ENCODE measurements around the gene DRAXIN.

Gene DRAXIN

GRCh38 chr1:11712285-11712684 lies 20.8 kb downstream of the DRAXIN start:
- DNase-seq, result no peak

GRCh38 chr1:11713095-11713494 lies 21.6 kb downstream of the DRAXIN start:
- no peak for DNase-seq

GRCh38 chr1:11714831-11715575 lies 23.5 kb downstream of the DRAXIN start:
- DNase-seq, result no peak

GRCh38 chr1:11719313-11720032 lies 28.0 kb downstream of the DRAXIN start:
- peak; percentile 86 for DNase-seq

- DNase-seq, result no peak
Observed at GRCh38 chr1:11720033-11720376, 28.5 kb downstream of the DRAXIN start.

GRCh38 chr1:11720525-11720924 lies 29.0 kb downstream of the DRAXIN start:
- no peak for DNase-seq

GRCh38 chr1:11721311-11721710 lies 29.8 kb downstream of the DRAXIN start:
- DNase-seq, result no peak

- DNase-seq, result no peak
Observed at GRCh38 chr1:11722538-11722937, 31.0 kb downstream of the DRAXIN start.

GRCh38 chr1:11725616-11726015 lies 34.1 kb downstream of the DRAXIN start:
- DNase-seq, result no peak

GRCh38 chr1:11727119-11727518 lies 35.6 kb downstream of the DRAXIN start:
- DNase-seq, result no peak

GRCh38 chr1:11728126-11728806 lies 36.8 kb downstream of the DRAXIN start:
- no peak for DNase-seq

- no peak for DNase-seq
Observed at GRCh38 chr1:11729155-11729497, 37.6 kb downstream of the DRAXIN start.

- DNase-seq, result no peak
Observed at GRCh38 chr1:11729498-11730428, 38.3 kb downstream of the DRAXIN start.

GRCh38 chr1:11730429-11730891 lies 39.0 kb downstream of the DRAXIN start:
- no peak for DNase-seq

- no peak for DNase-seq
Observed at GRCh38 chr1:11731691-11732283, 40.3 kb downstream of the DRAXIN start.

GRCh38 chr1:11733306-11733705 lies 41.8 kb downstream of the DRAXIN start:
- no peak for DNase-seq

GRCh38 chr1:11735531-11735853 lies 44.0 kb downstream of the DRAXIN start:
- DNase-seq, result no peak

GRCh38 chr1:11735854-11736745 lies 44.6 kb downstream of the DRAXIN start, which contains the start of gene AGTRAP:
Gene AGTRAP (plus strand): TSS chr1:11736136. CDS start chr1:11736209, 73 bp downstream.
- DNase-seq, result peak; percentile 86

- peak; percentile 34 for DNase-seq
Observed at GRCh38 chr1:11736746-11737639, 45.5 kb downstream of the DRAXIN start.

GRCh38 chr1:11738096-11738495 lies 46.6 kb downstream of the DRAXIN start:
- DNase-seq, result no peak

Measured in stimulated activated CD4-positive, alpha-beta T cell treated with anti-CD3 and anti-CD28 coated beads, Interleukin-12 subunit alpha, Interleukin-12 subunit beta, amount 100 ng/mL, for 4 hours (primary cell).